Upper lobe of left lung (tissue), 6 donors: ENCODE data around the gene POLE4. TPM values are rescaled to one million over a fixed set of nuclear protein-coding genes. Genes with fewer than 3 reads are reported as not detected.

ENCODE experiments used
- ATAC-seq, 2 donors: fragments of 200-7000 bp; cut with Tn5 transposase; one replicate each; pipeline ENCODE4 v1.9.1; 2022; ENCODE audit warnings: mild to moderate bottlenecking in 2 of 2, moderate library complexity in 2 of 2; ENCODE audit not compliant: low FRiP score in 2 of 2
- DNase-seq, 2 donors: peaks; one replicate each; pipeline ENCODE4 v3.0.0-alpha.2; 2019 to 2020
- H3K27ac ChIP-seq, 4 donors: fragments of 200-600 bp; sonication (generic); one replicate each; pipeline ENCODE4 v1.5.1; 2016 to 2019
- H3K27me3 ChIP-seq, 4 donors: fragments of 200-600 bp; sonication (generic); one replicate each; pipeline ENCODE4 v1.5.1; 2017 to 2019
- H3K36me3 ChIP-seq, 4 donors: fragments of 200-600 bp; sonication (generic); one replicate each; pipeline ENCODE4 v1.5.1; 2016 to 2019
- H3K4me1 ChIP-seq, 4 donors: fragments of 200-600 bp; sonication (generic); one replicate each; pipeline ENCODE4 v1.5.1; 2018 to 2019
- H3K4me3 ChIP-seq, 4 donors: fragments of 200-600 bp; sonication (generic); one replicate each; pipeline ENCODE4 v1.5.1; 2017 to 2019; ENCODE audit warnings: mild to moderate bottlenecking in 2 of 4, moderate library complexity in 1 of 4
- H3K9me3 ChIP-seq, 4 donors: fragments of 200-600 bp; sonication (generic); one replicate each; pipeline ENCODE4 v1.5.1; 2018 to 2019
- EP300 ChIP-seq, 4 donors: sonication (generic); formaldehyde crosslinking; IDR thresholded peaks; one replicate each; pipeline ENCODE4 v1.5.1; 2017; ENCODE audit warnings: antibody characterized with exemption in 4 of 4, control low read depth in 2 of 4
- POLR2A ChIP-seq, 4 donors: fragments of 450-650 bp; IDR thresholded peaks; one replicate each; pipeline ENCODE4 v1.5.1; 2016 to 2017; ENCODE audit warnings: antibody characterized with exemption in 4 of 4, mild to moderate bottlenecking in 2 of 4
- POLR2AphosphoS5 ChIP-seq, 2 donors: sonication (generic); formaldehyde crosslinking; IDR thresholded peaks; one replicate each; pipeline ENCODE4 v1.5.1; 2017; ENCODE audit warnings: antibody characterized with exemption in 2 of 2
- WGBS, 2 donors: methylation state at CpG; one replicate each; pipeline ENCODE4 v1.1.5; 2017 to 2018; 5-methylcytosine and 5-hydroxymethylcytosine counted together
- total RNA-seq, 6 donors: library from RNA; depleted of rRNA in 4 of 6; stranded (reverse); fragments of >200 nt in 4 of 6; gene quantifications; one replicate each; pipeline versions ENCODE4 v1.1.0 to v1.2.1, GENCODE V29; 2016 to 2021
- TF ChIP-seq, protein P1 (sequence below), 6 experiments: fragments of 450-650 bp in 4 of 6; fragments of 200-600 bp in 2 of 6; sonication (generic) in 2 of 6; IDR thresholded peaks; one replicate each; pipeline ENCODE4 v1.5.1; 2016 to 2019; ENCODE audit warnings: antibody characterized with exemption in 6 of 6
- donor health status: DM: no; HTN: no; CAD: no; lungs with moderate emphysema.
- donor health status: DM: no; HTN: yes; CAD: no; lungs with severe emphysema.

The POLE4 gene
- total RNA-seq, 6 donors from 2014 or later, result 26.6 to 79.3 (median 34.0) TPM

DNA sequence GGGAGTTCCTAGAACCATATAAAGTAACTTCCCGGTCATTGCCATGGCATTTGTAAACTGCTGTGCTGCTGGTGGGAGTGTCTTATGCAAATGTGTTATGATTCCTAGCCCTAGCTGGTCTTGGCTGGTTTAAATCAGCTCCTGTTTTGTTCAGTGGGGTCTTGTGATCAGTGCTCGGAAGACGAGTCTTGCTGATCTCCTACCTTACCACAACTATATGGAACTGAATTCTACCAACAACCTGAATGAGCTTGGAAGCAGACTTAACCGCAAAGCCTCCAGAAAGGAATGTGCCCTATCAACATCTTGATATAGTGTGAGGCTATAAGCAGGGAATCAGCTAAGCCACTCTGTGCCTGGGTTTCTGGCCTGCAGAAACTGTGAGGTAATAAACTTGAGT is 33.5 kb downstream of the POLE4 start:
- Histone ChIP-seq H3K27ac (no peak overlapping the region), H3K9me3 (no peaks in the 10 kb centered on the region), H3K36me3 (no peaks in the 10 kb centered on the region), H3K4me3 (no peak overlapping the region), H3K4me1 (no peaks in the 10 kb centered on the region), H3K27me3 (no peaks in the 10 kb centered on the region)
- DNase-seq (no peak), ATAC-seq (no peak)
- 85 to 88% methylated on average over 4 of the region's 4 CpGs for WGBS, 2 donors
- TF ChIP-seq POLR2A (IDR thresholded peaks at IDR 0.05) (no peak), POLR2AphosphoS5 (IDR thresholded peaks at IDR 0.05) (no peak), EP300 (IDR thresholded peaks at IDR 0.05) (no peak)
- TF ChIP-seq, protein P1, sequence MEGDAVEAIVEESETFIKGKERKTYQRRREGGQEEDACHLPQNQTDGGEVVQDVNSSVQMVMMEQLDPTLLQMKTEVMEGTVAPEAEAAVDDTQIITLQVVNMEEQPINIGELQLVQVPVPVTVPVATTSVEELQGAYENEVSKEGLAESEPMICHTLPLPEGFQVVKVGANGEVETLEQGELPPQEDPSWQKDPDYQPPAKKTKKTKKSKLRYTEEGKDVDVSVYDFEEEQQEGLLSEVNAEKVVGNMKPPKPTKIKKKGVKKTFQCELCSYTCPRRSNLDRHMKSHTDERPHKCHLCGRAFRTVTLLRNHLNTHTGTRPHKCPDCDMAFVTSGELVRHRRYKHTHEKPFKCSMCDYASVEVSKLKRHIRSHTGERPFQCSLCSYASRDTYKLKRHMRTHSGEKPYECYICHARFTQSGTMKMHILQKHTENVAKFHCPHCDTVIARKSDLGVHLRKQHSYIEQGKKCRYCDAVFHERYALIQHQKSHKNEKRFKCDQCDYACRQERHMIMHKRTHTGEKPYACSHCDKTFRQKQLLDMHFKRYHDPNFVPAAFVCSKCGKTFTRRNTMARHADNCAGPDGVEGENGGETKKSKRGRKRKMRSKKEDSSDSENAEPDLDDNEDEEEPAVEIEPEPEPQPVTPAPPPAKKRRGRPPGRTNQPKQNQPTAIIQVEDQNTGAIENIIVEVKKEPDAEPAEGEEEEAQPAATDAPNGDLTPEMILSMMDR (IDR thresholded peaks at IDR 0.05), result no peak

DNA sequence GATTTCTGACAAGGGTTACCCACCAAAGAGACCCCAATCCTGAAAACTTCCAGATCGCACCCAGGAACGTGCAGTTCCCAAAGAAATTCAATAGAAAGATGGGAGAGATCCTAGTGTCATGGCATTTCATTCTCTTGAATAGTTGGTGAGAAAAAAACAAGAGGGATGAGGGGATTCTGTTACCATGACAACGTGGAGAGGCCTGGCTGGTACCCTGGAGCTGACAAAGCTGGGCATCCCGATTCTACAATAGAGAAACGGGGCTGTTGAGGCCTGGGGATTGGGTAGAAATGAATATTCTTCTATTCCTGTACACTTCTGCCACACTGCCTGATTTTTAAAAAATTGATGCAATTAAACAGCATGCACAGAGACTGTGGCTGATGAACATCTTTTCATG is 41.0 kb downstream of the POLE4 start:
- Histone ChIP-seq H3K4me1 (no peaks in the 10 kb centered on the region), H3K36me3 (no peaks in the 10 kb centered on the region), H3K27ac (no peak overlapping the region), H3K27me3 (no peaks in the 10 kb centered on the region), H3K4me3 (no peak overlapping the region), H3K9me3 (no peaks in the 10 kb centered on the region)
- no peak for TF ChIP-seq POLR2AphosphoS5 (IDR thresholded peaks at IDR 0.05)
- no peak for TF ChIP-seq EP300 (IDR thresholded peaks at IDR 0.05)
- TF ChIP-seq, protein P1 (IDR thresholded peaks at IDR 0.05), result no peak
- TF ChIP-seq POLR2A (IDR thresholded peaks at IDR 0.05), result no peak
- 90 to 91% methylated on average over 5 of the region's 5 CpGs for WGBS, 2 donors
- ATAC-seq (no peak), DNase-seq (no peak)

DNA sequence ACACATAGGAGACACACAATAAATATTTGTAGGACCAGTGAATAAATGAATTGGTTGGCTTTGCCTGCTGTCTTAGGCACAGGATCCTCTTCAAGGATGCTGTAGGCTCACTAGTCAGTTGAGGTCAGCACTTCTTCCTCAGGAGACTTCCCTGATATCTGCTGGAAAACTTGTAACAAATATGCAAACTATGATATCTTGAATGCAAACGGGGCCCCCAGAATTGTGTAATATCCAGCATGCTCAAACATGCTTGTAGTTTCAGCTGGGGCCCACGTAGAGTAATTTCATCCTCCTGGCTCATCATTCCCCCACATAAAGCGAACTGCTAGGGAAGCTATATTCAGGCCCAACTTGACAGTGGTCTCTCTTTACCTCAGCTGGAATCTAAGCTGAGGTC is 43.6 kb downstream of the POLE4 start:
- ATAC-seq (no peak), DNase-seq (no peak)
- Histone ChIP-seq H3K36me3 (no peaks in the 10 kb centered on the region), H3K4me3 (no peak overlapping the region), H3K9me3 (no peaks in the 10 kb centered on the region), H3K27ac (no peak overlapping the region), H3K4me1 (no peaks in the 10 kb centered on the region), H3K27me3 (no peaks in the 10 kb centered on the region)
- TF ChIP-seq, protein P1 (IDR thresholded peaks at IDR 0.05), result no peak
- TF ChIP-seq EP300 (IDR thresholded peaks at IDR 0.05), result no peak
- TF ChIP-seq POLR2AphosphoS5 (IDR thresholded peaks at IDR 0.05), result no peak
- TF ChIP-seq POLR2A (IDR thresholded peaks at IDR 0.05), result no peak
- WGBS, 2 donors, result 70 to 81% methylated on average over 3 of the region's 3 CpGs

DNA sequence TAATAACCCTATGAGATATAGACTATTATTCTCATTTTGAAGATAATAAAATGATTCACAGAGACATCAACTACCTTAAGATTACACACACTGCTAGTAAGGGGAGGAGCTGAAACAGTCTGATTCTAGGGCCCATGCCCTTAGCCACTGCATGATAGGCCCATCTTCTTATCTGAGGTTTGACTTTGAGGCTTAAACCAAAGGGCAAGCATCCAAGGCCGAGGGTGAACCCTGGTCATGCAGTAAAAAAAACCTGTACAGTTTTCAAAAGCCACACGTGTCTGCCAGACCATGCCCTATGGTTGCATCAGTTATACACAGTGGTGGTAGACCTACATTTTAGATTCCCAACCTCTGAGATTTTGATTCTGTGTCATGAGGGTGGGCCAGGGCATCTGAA is 44.8 kb downstream of the POLE4 start:
- DNase-seq, result no peak
- Histone ChIP-seq H3K27ac (no peak overlapping the region), H3K9me3 (no peaks in the 10 kb centered on the region), H3K27me3 (no peaks in the 10 kb centered on the region), H3K4me1 (no peaks in the 10 kb centered on the region), H3K36me3 (no peaks in the 10 kb centered on the region), H3K4me3 (no peak overlapping the region)
- ATAC-seq, result no peak
- 76 to 77% methylated on average over 2 of the region's 2 CpGs for WGBS, 2 donors
- TF ChIP-seq POLR2AphosphoS5 (IDR thresholded peaks at IDR 0.05), result no peak
- no peak for TF ChIP-seq EP300 (IDR thresholded peaks at IDR 0.05)
- TF ChIP-seq, protein P1 (IDR thresholded peaks at IDR 0.05), result no peak
- no peak for TF ChIP-seq POLR2A (IDR thresholded peaks at IDR 0.05)

DNA sequence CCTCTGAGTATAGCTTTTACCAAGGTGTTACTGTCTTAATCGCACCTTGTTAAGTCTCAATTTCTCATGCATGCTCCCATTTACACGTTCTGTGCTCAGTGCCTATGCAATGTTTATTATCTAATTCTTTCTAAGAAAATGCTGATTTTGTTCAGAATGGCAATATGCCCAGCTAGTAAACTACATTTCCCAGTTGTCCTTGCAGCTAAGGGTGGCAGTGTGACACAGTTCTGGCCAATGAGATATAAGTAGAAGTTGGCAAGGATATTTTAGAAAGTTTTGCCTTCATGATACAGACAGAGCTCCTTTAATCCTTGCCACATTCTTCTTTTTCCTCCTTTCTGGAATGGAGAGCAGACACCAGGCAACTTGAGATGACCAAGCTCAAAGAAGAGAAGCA is 45.3 kb downstream of the POLE4 start:
- Histone ChIP-seq H3K27me3 (no peaks in the 10 kb centered on the region), H3K36me3 (no peaks in the 10 kb centered on the region), H3K27ac (no peak overlapping the region), H3K4me1 (no peaks in the 10 kb centered on the region), H3K4me3 (no peak overlapping the region), H3K9me3 (no peaks in the 10 kb centered on the region)
- WGBS, 2 donors, result 61 to 80% methylated on average over 2 of the region's 2 CpGs
- TF ChIP-seq, protein P1 (IDR thresholded peaks at IDR 0.05), result no peak
- TF ChIP-seq EP300 (IDR thresholded peaks at IDR 0.05), result no peak
- no peak for TF ChIP-seq POLR2A (IDR thresholded peaks at IDR 0.05)
- no peak for TF ChIP-seq POLR2AphosphoS5 (IDR thresholded peaks at IDR 0.05)
- ATAC-seq (no peak), DNase-seq (no peak)
